GM21786 (cell line): ENCODE data around the gene PRKN.

Experiments used
- ATAC-seq: cut with Tn5 transposase; IDR thresholded peaks from one replicate; pipeline ENCODE4 v1.9.1; 2021; ENCODE audit not compliant: unreplicated experiment

The PRKN gene

DNA sequence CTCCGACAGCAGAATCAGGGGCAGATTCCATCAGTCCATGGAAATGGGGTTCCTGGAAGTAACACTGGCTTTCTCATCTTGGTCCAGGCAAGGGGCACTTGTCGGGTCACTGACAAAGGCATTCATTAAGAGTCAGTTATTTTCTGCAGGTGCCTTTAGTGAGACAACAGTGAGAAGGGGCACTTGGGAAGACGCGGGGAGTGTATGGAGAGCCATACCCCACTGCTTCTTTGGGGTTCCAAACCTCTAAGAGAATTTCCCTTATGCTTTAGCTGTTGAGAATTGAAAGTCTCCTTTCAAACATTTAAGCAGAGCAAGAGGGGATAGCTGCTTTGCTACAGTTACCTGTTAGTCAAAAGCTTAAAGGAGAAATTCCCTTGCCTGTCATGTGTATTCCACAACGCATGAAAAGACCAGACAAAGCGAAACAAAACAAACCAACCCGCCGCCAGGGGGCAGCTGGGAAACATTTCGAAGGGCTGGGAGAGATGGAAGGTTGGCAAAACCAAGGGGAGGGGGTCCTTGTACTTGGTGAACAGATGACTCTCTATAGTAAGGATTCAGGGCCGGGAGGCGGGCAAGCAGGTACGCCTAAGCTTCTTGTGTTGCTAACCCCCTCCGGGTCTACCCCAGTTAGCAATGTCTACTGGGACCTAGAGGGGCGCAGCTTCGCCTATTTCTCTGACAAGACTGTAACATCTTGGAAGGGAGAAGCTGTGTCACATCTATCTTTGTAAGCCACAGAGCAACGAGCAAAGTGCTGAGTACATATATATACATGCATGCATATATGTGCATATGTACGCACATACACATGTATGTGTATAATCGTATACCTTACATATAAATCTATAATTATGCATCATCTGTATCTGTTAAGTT is 978.8 kb downstream of the PRKN start:
- ATAC-seq: no peak

DNA sequence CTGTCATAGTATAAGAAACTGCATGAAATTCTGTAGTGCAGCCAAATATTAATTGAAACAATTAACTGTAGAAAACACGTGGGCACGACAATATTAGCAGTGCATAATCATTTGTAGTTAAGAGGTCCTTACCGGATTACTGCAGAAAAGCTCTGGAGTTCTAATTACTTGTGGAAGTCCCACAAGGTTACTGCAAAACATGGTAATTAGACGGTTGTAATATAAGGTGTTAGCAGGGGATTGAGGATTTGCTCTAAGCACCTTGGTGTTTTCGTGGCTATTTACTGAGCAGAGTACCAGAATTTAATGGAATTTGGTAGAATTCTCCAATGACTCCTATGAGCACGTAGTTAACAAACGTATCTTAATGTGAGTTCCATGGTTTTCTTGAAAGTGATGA is 980.1 kb downstream of the PRKN start:
- ATAC-seq: no peak

DNA sequence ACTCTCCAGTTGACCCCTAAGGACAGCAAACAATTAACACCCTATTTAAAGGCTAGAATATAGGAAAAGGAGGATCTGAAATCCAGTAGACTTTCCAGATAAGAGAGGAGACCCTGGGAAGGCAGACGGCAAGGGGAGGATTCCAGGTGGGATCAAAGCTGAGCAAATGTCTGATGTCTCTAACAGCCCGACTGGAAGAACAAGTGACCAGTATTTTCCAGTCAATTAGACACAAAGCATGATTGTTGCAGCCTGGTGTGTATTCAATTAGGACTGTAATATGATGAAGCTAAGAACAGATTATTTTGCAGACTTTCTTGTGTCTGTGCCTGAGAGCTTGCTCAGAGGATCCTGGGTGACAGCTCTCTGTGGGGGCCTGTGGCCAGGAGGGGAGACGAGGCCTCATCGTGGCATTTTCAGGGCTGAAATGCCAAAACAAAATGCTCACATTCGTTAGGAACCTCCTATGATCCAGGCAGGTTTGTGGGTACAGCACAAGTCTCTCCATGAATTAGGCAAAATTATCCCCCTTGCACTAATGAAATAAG is 981.9 kb downstream of the PRKN start:
- no peak for ATAC-seq

DNA sequence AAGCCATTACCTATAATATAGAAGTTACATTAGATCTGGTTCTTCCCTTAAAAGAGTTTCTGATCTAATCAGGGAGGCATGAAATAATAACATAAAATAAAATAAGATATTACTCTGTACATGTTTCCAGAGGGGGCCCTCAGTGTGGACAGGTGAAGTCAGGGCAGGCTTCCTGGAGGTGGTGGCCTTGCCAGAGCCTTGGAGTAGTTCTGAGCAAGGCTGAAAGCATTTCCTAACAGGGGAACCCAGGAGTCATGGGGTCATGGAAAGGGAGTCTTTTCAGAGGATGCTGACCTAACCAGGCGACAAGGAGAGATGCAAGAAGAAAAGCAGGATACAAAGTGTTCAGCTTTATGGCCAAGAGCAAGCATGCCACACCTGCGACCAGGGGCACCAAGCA is 982.4 kb downstream of the PRKN start:
- no peak for ATAC-seq

DNA sequence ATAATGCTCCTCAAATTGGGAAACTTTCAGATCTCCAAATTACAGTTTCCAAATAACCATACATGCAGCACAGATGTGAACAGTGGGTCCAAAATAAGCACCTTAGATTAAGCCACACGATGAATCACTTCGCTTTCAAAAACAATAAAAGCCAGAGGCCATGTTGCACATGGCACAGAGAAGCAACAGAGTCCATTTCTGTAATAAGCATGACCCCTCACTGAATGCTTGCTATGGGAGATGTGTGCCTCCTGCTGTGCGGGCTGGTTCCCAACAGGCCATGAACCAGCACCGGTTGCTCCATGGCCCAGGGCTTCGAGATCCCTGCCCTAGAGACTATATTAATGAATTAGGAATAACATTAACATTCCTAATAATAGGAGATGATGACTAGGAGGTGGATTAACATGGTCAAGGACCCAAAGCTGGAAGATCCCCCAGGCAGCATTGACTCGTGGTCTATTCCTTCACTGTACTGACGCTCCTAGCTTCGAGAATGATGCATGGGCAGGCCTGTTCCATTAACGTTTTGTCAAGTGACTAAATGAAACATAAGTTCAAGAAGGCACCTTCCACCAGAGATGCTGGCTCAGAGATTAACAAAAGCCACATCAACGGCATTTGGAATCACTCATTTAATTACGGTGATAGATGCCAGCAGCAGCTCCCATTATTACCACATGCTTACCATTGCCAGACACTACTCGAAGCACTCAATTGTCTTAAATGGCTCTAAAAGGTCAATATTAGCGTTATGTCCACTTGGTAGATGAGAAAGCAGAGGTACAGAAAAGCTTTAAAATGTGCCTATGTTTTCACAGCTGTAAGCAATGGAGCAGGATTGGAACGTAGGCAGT is 983.1 kb downstream of the PRKN start:
- no peak for ATAC-seq

DNA sequence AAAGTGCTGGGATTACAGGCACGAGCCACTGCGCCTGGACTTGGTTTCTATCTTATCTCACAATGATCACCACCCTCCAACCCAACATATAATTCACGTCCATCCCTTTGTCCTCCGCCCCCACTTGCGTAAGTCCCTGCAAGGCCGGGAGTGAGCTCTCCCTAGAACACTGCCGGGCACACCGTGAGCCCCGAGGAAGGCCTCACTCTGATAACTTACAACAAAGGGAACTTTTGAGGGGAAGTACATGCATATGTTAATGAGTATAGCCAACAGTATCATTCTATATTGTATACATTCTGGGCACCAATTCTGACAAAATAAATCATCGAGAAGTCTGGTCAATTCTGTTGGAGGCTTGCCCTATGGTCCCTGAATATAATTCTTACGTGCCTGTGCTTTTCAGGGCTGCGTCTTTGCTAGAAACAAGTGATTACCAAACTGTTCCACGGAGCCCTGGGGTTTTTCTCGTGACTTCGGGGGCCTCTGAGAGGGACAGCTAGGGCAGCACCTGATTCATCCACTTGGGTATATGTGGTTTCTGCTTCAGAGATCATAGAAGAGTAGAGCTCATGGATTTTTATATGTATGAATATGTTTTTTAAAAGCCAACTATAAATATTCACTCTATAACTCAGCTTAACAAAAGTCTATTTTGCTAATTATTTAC is 983.9 kb downstream of the PRKN start:
- ATAC-seq: no peak

DNA sequence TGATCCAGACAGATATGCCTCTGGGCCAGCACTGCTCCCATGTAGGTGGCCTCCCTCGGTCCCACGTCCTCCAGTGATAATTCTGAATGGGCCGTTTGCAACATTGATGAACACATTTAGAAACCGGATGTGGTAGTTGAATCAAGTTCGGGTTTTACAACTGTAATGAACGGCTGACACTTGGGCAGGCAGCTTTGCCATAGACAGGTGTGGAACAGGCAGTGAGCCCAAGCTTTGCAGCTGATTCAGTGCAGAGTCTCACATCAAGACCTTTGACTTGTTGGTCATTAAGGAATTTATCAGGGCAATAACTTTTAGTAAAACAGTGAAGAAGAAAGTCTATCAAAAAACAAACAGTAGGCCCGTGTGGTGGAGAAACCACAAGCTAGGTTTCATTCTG is 987.1 kb downstream of the PRKN start:
- ATAC-seq: no peak

DNA sequence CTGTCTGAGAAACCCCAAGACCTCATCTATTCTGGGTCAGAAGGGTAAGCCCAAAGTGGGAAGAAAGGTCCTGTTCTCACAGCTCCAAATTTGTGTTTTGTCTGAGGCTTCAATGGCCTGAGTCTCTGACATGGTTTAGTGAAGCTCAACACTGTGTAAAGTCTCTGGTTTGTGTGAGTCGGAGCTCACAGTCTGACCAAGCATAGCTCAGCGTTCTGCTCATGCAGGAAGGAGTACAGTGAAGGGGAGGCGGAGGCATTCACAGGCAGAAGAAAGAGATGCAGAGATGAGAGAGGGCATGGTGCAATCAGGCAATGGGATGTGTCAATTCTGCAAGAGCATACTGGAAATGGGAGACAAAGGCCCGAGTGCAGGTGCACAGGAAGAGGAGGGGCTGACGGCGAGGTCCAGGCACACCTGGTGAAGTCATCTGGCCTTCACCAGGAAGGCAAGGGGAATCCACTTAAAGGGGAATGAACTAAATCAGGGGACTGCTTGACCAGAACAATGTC is 990.7 kb downstream of the PRKN start:
- no peak for ATAC-seq

DNA sequence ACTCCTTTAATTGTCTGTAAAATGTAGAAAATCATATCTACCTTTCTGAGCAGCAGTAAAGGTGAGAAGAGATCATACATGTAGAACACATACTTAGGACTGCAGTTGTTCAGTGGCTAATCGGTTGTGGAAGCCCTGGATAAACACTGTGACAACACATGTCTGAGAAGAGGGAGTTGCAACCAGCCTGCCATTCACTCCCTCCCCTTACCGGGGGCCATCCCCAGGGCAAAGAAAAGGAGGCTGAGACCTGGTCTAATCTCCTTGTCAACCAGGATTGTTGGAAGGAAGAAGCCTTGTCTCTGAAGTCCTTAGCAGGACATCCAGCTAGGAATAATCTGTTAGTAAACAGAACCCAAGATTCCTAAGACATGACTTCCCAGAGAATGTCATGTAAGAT is 991.2 kb downstream of the PRKN start:
- ATAC-seq: no peak

DNA sequence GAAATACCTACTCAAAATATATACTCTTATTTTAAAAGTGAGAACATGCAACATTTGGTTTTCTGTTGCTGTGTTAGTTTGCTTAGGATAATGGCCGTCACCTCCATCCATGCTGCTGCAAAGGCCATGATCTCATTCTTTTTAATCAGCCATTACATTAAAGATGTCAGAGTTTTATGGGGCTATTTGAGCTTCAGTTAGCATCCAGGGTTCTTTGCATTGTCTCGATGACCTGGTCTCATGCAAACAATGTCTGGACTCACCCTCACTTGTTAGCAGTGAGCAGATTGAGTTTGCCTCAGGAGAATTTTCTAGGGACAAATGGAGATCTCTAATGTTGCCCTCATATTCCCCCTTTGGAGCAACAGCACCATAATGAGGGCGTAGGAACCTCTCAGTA is 995.0 kb downstream of the PRKN start:
- ATAC-seq: no peak

DNA sequence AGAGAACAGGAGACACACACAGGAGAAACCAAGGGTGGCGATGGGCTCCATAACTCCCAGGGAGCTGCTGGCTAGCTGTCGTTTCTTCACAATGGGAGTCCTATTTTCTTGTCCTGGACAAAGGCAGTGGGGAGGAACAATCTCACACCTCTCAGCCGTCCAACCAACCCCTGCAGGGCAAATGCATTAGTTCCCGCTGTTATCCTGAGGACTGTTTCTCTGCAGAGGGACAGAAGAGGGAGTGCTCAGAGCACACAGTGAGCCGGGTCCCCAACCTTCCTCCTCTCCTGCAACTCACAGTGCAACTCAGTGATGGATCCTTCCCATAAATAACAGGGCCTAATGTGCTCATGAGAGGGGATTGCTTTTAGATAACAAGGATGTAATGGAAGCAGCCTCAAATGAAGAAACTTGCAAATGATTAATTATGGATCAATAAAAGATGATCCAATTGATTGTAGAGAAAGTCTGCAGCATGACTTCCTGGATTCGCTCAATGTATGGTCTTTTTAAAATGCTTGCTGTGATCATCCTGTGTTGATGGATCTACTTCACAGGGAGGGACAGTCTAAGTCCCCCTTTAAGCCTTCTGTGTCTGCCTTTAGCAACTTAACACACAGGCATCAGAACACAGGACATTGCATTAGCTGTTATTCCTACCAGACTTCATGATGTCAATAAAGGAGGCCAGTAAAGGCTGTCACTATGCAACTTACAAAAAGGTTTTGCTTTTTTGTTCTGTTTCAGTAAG is 1000.3 kb downstream of the PRKN start:
- ATAC-seq: no peak

DNA sequence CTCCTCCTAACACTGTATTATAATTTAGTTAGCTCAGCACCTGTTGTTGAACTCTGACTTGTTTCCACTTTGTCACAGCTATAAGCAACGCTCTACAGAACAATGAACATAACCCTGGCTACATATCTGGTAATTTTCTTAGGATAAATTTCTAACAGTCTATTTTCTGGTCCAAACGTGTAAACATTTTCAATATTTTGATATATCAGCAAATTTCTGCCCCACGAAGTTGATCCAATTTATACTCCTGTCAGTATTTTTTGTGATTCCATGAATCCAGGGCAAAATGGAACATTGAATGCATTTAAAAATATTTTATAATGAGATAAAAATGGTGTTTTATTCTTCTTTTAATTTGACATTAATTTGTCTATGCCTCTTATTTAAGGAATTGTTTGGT is 1005.2 kb downstream of the PRKN start:
- ATAC-seq: no peak

DNA sequence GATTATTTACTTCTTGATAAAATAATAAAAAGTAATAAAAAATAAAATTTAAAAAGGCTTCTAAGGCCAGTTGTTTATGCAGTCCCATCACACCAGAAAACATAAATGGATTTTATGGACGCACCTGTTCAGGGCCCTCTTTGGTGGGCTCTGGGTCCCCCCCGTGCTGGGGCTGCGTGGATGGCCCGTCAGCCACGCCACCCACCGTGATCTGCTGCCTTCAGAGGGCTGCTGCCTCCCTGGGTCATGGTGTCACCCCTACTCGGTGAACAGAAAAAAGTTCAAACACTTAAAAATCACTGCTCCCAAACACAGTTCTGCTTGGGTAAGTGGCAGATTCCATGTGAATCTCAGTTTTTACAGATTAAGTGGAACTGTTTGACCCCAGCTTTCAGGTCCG is 1006.1 kb downstream of the PRKN start:
- ATAC-seq: no peak

DNA sequence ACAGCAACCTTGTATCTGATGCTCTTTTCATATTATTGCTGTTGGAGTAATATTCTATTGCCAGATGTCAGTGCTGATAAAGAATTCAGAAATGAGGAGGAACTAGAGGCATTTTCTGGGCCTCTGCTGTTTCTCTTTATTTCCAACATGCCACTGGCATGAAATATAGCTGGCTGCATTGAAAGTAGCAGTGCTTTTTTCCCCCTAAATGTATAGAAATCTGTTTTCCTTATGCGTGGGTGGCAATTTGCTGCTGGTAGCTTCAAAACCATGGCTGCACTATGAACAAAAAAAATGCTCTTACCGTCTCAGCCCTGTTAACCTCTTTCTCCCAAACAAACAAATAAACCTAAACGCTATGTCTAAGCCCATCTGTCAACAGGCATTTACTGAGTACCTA is 1011.4 kb downstream of the PRKN start:
- no peak for ATAC-seq

DNA sequence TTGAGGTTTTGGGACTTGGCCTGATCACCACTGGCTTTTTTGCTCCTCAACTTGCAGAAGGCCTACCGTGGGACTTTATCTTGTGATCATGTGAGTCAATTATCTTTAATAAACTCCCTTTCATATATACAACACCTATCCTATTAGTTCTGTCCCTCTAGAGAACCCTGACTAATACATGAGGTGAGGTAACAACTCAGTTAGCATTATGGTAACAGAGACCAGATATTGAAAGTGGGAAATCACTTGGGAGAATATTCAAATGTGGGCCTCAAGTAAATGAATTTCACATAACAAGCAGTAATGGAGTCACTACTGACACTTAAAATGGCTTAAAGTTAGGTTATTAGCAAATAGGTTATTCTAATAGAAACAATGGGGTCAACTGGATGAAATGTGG is 1015.6 kb downstream of the PRKN start:
- ATAC-seq: no peak

DNA sequence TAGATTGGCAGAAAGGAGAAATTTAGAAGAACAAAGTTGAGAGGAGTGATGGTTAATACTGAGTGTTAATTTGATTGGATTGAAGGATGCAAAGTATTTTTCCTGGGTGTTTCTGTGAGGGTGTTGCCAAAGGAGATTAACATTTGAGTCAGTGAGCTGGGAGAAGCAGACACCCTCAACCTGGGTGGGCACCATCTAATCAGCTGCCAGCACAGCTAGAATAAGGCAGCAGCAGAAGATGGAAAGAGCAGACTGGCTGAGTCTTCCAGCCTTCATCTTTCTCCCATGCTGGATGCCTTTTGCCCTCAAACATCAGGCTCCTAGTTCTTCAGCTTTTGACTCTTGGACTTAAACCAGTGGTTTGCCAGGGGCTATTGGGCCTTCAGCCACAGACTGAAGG is 1016.1 kb downstream of the PRKN start:
- ATAC-seq: no peak

DNA sequence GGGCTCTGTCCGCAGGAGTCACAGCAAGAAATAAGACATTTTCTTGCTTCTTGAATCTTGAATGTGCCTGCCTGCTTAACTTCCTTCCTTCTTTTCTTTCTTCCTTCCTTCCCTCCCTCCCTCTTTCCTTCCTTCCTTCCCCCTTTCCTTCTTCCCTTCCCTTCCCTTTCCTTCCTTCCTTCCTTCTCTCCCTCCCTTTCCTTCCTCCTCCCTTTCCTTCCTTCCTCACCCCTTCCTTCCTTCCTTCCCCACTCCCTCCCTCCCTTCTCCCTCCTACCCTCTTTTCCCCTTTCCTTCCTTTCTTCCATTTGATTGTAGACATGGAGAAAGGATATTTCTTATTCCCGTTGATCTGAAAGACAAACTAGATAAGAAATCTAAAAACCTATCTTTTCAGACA is 1016.9 kb downstream of the PRKN start:
- no peak for ATAC-seq

DNA sequence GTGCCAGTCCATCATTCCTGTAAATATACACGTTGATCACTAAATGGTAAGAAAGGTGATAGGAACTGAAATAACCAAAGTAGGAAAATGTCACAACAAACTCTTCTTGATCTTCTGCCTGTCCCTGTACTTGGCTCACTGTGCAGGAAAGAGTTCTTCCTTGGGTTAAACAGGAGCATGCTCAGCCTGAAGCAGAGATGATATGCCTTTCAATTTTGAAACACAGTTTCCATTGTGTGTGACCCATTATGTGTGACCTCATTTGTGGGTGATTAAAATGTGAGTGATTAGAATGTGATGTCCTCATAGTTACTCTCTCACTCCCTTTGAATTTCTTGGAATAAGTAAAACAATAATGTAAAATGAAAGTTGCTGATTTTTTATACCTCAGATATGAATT is 1026.5 kb downstream of the PRKN start:
- ATAC-seq: no peak

DNA sequence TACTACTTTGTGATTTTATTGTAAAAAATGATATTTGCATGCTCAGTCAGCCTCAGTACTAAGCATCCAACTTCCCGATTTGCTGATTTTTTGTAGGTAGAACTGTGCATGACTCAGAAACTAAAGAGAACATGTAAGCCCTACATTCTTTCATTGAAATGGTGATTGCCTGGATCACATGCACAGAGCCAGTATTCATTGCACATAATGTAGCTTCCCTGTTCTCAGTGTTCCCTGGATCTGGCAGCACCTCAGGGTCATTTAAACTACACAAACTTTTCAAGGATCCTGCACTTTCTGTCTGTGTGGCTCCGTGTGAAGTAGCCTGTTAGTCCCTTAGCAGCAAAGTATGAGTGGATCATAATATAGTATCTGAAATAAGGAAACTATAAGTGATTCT is 1030.8 kb downstream of the PRKN start:
- no peak for ATAC-seq

DNA sequence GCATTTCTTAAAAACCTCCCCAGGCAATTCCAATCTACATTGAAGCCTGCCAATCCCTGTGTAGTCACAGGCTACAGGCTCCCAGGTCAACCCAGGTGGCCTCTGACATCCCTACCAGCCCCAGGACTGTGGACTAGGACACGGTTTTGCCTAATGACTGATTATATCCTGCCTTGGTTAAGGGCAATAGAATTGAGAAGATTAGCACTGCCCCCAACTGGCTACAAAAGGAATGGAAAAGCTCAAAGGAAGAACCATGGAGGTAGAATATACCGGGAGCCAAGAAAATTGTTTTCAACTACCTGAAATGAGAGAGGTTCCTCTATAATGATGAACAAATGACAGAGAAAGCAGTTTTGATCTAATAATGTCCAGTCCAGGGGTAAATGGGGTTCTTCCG is 1032.6 kb downstream of the PRKN start:
- ATAC-seq: no peak

DNA sequence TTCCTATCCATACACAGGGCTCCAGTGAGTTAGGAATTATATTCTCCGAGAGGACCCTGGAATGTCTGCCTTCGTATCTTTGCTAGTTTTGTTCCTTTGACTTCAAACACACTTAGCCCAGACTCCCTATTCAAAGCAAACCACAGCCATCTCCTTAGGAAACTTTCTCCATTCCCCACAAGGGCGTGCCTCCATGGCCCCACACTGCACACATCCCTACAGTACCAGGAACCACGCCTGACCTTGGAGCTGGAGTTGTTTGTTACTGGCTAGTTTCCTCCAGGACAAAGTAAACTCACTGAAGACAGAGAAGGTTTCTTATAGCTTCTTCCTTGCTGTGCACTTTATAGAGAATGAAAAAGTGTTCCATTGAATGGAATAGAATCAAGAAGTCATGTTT is 1040.9 kb downstream of the PRKN start:
- no peak for ATAC-seq
